ENCODE data around the gene CLEC9A.
A peak's percentile ranks its signal among the peaks of the same experiment; 100 is the strongest.
"Not testable (repeated sequence)": the region's sequence is repeated elsewhere in the genome, so short reads cannot be mapped to it uniquely, and the experiment has no call there.

CLEC9A gene

DNA sequence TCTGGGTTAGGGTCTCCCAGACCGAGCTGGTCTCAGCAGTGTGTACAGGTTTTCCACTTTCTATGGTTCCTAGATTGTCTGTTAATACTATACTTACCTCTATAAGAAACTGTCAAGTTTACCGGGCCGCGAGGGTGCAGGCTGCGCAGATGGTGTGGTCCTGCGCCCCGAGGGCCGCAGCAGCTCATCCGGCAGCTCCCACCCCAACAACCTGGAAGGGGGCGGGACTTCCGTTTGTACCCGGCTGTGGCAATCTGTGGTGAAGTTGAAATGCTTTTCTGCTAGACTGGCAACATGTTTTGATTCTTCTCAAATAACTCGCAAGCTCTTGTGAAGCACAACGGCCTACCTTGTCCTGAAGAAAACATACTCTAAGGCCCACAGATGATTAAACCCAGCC, at the start of gene CLEC9A:
TSS of gene CLEC9A (plus strand) at position 237 of the 400 bp plus-strand sequence. CDS start 22,006 bp downstream, outside the sequence.
- DNase-seq: no peak

DNA sequence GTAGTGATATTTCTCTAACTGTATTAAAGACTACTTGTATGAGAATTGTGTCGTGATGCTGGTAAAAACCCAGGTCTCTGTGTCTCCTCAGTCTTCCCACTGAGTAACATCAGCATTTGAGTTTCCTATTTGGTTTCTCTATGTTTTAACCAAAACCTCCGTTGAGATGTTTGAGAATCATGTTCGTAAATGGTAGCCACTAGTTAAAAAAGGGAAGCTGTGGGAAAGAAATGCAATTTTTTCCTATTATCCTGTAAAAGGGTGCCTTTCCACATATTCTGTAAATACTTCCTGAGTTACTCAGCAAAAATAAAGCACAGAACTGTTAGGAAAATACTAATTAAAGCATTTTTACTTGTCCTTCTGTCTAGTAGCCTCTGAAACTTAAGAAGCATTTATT, 38.6 kb upstream of the CLEC9A start:
- no peak for DNase-seq

DNA sequence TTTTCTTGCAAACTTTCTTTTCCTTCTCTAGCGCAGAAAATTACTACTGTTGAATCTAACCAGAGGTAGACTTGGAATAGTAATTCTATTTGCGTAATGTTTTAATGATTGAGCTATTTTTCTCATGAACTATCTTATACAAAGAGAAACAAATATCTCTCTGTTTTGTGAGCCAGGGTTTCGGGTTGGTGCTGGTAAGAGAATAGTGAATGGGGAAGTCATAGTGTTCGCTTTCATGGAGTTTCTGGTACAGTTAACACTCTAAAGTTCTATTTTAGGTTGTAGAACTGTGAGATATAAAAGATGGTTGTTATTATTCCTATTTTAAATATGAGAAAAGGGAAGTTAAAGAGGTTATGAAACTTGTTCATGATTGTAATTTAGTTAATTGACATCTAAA, 38.2 kb upstream of the CLEC9A start:
- no peak for DNase-seq

DNA sequence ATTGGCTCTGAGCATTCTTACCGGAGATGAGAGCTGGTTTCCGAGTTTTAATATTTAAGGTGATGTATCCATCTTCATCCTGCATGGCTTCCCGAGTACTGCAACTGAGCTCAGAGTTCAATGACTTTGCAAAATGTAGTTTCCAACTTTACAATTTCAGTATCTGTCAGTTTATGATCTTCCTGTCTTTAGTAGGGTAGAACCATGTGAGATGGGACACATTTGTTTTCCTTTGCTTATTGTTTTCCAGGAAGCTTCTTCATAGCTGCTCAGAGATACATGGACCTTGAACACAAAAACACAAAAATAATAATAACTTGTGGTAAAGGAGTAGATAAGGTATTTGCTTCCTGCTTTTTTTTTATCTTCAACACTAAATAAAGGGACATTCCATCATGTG, 31.5 kb upstream of the CLEC9A start, which contains the start of gene CLEC1B:
TSS of gene CLEC1B (minus strand) at position 106 of the 400 bp plus-strand sequence. CDS start at position 85, 21 bp downstream.
- DNase-seq: no peak

DNA sequence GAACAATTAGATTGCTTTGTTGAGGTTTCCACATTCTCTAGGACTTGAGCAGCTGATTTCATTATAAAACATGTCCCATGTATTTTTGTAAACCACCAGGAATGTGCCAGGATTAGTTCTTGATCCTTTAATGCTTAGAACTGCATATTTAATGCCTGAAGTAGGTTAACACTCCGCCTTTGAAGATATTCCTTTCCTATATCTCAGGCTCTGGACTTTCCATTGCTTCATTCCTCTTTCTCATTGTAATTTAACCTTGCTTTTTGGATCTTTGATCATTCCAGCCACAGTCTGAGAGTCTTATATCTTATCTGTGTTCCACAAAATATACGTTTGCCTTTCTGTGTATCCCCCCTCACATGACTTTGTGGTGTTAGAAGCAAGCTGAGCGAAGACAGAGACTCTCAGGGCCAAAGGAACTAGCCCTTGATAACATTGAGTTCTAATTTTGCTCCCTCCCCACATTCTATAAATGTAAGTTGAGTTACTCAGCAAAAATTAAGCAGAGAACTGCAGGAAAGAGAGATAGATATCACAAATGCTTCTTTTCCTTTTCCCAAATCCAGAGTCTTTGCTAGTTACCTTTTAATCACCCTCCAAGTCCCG, 29.2 kb upstream of the CLEC9A start:
- DNase-seq: no peak

DNA sequence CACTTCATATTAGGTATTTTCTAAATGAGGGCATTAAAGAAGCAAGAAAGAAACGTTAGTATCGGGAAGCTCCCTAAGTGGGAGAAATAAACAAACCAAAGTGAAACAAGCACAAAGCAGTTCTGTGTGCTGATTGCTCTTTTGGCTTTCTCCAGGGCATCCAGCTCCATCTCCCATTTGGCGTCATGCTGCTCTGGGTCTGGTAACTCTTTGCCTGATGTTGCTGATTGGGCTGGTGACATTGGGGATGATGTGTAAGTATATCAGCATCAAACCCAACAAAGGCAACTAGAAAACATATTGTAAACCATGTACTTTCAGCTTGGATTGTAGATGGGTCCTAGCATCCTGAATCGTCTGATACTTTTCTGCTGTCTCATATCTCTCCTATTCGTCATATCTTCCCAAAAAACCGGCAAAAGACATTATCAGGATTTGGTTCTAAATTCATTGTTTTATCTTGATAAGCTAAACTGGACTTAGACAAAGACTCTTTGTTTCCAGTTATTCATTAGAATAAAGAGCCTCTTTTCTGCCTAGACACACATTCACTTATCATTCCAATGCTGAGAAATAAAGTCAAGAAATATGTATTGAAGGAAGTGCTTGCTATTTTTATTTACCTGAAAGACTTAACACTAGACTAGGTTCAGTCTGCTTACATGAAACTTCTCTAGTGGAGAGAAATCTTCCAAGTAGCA, 17.7 kb upstream of the CLEC9A start:
- DNase-seq: no peak

DNA sequence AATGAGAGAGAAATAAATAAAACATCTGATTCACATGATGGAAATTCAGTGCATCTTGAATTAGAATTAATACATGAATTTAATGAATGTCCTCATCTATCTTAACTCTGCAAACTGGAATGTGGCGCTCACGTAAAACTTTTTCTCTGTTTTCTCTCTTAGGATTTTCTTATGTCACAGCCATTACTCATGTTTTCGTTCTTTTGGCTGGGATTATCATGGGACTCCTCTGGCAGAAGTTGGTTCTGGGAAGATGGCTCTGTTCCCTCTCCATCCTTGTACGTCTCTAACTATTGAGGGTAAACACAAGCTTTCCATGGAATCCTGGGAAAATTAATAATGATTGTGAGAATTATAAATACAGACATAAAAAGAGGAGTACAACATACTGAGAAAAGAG, 15.0 kb upstream of the CLEC9A start:
- DNase-seq: no peak

DNA sequence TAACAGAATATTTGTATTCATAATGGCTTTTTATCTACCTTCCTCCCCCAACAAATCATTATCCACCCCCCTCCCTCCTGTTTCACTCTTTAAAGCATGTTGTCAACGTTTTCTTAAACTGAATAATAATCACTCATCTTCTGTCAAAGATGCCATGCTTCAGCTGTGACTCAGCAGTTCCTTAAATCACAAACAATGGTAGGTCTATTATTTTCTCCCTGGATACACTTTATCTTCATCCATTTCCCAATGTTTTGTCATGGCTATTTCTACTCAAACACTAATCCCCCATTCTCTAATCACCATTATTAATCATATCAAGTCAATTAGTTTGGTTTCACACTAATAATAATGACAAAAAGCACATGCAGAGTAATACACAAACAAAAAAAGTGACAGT, 13.6 kb upstream of the CLEC9A start:
- no peak for DNase-seq

DNA sequence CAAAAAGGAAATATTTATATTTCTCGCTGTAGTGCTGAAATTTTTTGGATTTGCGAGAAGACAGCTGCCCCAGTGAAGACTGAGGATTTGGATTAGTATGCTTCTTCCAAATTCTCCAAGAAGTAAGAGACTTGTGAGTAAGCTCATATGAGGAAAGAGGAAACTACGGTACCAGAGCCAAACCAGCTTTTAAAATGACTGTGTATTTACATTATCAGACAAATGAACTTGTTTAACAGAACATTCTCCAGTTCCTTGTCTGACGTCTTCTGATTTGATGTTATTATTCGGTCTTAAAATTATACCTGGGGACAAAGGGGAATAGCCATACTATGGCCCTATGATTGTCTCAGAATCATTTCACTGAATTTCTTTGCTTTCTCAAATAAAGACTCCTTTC, 12.1 kb upstream of the CLEC9A start:
- DNase-seq: no peak

DNA sequence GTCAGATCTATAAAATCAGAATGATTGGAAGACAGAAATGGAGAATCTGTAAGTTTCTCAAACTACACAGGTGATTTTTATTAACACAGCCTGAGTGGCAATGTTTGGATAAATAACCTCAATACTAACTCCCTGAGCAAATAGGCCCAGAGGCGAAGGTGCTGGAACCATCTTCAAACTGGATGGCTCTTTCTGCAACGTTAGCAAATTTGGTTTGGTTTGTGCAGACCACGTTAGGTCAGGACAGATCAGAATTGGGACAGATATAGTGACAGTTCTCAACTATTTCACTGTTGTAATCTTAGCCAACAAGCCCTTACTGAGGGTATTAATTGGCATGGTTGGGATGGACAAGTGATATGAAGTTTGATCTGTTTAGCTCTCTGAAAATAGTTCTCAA, 9.1 kb upstream of the CLEC9A start:
- DNase-seq: no peak

DNA sequence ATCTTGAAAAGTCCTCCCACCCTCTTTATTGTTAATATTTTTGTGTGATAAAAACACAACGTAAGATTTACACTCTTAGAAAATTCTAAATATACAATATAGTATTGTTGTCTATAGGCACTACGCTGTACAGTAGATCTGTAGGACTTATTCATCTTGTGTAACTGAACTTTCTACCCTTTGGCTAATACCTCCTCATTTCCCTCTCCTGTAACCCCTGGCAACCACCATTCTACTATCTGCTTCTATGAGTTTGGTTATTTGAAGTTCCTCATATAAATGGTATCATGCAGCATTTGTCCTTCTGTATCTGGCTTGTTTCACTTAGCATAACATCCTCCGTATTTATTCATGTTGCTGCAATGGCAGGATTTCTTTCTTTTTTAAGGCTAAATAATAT, 5.2 kb upstream of the CLEC9A start:
- DNase-seq: no peak

DNA sequence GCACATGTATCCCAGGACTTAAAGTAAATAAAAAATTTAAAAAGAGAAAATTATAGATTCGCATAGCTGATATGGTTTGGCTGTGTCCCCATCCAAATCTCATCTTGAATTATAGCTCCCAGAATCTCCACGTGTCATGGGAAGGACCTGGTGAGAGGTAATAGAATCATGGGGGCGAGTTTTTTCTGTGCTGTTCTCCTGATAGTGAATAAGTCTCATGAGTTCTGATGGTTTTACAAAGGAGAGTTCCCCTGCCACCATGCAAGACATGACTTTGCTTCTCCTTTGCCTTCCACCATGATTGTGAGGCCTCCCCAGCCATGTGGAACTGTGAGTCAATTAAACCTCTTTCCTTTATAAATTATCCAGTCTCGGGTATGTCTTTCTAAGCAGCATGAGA, 3.8 kb upstream of the CLEC9A start:
- DNase-seq: not testable (repeated sequence)

DNA sequence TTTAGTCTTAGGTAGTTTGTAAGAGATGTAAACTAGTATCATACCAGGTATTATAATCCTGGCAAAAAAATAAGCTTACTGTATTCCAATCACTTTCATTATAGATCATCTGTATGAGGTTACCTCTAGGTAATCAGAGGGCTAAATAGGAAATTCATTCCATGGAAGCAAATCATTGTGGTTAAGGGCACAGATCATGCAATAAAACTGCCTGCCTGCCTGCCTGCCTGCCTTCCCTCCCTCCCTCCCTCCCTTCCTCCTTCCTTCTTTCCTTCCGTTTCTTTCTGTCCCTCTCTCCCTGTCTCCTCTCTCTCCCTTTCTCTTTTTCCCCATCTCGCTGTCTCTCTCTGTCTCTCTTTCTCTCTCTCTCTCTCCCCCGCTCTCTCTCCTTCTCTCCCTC, 3.2 kb upstream of the CLEC9A start:
- no peak for DNase-seq

DNA sequence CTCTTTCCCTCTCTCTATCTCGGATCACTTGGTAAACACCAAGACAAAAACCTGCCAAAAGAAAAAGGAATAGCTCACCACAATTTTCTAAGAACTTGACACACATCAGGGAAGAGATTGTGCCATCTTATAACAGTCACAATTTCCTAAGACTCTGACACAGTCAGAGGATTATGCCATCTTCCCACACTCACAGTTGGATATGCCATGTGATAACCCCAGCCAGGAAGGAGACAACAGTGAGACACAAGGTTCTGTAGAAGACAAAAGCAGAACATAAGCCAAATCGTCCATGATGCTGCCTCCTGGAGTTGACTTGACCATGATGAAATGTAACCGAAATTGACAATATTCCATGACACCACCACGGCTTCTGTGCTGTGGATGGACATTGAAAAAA, 2.8 kb upstream of the CLEC9A start:
- DNase-seq: peak; percentile 96

DNA sequence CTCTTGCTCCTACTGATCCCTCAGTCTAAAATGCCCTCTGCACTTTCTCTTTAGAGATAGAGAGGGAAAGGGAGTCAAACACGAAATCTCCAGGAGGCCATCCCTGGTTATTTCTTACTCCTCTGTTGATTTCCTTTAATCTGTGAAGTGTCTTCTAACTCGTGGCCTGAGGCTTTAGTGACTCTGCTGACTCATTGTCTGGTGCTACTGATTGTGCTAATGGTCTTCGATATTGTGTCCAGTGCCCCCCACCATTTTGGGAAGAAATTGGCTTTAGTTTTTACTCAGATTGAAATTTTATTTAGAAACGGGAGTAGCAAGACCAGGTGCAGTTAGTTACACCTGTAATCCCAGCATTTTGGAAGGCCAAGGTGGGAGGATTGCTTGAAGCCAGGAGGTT, 839 bp downstream of the CLEC9A start:
- DNase-seq: no peak

DNA sequence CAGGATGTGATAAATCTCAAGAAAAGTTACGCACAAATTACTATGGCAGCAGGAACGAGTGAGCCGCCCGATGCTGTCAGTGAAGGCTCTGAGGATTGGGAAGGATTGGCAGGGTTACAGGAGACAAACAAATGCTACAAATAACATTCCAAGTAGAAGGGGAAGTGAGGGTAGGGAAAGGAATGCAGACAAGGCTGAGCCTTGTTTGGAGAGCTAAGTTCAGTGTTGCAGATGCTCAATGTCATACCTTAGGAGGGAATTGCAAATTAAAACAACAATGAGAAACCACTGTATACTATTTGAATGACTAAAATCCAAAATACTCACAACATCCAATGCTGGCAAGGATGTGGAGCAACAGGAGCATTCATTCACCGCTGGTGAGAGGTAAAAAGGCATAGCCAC, 1.3 kb downstream of the CLEC9A start:
- DNase-seq: no peak

DNA sequence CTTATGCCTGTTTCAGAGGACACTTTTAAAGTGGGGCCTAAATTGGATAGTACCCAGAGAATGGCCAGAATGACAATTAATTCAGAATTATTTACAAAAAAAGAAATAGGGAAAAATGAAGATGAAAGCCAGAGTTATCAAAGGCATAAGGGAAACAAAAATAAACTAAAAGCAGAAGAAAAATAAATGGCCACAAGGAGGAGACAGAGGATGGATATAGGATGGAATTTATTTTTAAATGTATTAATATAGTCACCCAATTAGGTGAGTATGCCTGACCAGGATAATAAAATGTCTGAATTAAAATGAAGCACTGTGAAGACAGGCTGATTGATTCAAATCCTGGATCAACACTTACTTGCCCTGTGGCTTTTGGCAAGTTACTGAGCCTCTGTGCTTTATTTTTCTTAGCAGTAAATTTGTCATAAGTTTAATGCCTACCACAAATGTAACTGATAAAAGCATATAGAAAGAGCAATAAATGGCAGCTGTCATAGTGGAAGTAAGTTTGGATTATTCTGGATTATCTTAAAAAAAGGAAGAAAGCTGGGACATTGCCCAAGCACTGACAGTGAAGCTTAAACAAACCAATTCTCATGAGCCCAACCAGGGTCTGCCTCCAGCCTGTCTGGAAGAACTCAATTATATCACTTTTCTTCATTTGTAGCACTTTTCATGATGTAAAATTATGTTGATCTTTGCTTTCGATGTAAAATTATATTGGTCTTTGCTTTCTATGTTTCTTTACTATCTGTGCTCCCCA, 3.5 kb downstream of the CLEC9A start:
- DNase-seq: no peak

DNA sequence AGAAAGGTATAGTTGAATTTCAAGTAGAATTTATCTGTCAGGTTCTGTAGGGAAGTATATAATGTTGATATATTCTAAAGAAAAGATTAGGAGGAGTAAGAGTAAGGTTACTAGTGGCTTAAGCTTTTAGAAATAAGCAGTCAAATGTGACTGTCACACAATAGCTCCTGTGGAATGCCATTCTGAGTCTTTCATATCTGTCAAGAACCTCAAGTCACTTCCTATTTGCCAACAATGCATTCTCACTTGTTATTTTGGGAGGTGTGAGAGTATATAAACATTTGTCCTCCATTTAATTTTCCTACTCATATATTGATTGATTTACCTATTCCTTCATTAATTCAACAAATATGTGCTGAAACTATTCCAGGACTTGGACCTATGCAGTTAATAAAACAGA, 11.7 kb downstream of the CLEC9A start:
- no peak for DNase-seq

DNA sequence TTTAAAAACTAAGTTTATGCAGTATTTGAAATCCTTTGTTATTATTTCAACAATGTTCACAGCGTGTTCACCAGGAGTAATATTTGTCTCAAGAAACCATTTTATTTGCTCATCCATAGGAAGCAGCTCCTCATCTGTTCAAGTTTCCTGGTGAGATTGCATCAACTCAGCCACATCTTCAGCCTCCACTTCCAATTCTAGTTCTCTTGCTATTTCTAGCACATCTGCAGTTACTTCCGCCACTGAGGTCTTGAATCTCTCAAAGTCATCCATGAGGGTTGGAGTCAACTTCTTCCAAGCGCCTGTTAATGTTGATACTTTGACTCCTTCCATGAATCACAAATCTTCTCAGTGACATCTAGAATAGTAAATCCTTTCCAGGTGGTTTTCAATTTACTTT, 18.0 kb downstream of the CLEC9A start:
- DNase-seq: no peak

DNA sequence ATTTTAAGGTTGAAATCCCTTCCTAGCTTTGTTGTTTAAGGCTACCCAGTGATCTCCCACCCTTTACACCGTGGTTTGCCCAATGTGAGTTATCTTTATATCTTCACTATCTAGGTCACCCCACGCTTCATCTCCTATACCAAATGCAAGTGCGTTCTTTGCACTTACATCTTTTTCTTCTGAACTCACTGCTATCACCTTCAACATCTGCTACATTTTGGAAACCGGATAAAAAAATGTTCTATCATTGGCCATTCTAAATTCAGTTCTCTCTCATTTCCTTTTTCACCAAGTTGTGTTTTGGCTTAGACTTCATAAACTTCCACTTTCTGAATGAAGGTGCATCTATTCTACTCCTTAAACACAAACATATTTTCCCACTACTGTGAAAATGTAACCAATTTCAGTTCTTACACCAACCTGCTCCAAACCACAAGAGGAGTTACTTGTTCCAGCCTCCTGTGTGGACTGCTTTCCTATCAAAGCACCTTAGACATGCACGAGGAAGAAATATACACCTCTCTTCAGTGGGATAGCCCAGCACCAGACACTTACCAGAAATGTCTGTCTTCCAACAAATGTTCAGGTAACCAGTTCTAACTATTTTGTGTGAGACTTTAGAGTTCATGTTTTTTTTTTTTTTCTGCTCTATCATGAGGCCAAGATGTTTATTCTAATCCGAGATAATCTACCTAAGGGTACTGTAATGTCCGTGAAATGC, 21.9 kb downstream of the CLEC9A start:
- no peak for DNase-seq

DNA sequence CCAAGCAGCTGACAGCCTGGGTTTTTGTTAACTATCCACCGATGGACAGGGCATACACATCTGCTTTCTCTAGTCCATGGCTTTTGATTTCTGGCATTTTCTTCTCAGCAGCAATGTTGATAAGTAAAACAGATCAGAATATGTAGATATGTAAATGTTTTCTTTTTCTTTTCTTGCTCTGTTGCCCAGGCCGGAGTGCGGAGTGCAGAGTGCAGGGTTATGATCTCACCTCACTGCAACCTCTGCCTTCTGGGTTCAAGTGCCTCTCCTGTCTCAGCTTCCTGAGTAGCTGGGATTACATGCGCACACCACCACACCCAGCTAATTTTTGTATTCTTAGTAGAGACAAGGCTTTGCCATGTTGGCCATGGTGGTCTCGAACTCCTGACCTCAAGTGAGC, 27.9 kb downstream of the CLEC9A start:
- no peak for DNase-seq

DNA sequence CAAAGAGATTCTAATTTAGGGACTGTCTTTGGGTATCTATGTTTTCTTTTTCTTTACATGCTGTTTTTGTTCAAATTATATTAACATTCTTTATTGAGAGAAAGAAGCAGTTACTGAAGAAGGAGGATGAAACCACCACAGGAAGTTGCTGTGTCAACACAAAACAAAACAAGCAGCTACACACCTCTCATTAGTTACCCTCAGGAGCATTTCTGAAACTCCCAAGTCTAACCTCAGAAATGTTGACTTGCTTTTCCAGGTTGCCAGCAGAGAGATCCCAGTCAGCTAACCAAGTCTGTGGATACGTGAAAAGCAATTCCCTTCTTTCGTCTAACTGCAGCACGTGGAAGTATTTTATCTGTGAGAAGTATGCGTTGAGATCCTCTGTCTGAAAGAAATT, 34.8 kb downstream of the CLEC9A start:
- no peak for DNase-seq

DNA sequence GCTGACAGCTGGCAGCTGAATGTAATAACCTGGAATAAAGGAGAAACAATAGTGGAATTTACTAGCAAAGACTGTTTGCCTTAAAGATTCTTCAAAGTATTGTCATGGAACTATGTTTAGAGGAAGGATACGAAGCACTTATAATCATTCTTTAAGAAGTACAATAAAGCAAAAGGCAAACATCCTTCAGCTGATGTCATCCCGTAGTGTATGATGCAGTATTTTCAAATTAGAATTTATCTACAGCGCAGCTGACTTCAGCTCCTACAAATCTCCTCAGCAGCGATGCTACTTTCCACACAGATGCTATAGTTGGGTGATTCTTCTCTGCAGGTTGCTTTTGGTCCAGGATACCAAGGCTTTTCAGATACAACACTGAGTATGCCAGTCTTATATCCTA, 36.8 kb downstream of the CLEC9A start:
- DNase-seq: no peak

DNA sequence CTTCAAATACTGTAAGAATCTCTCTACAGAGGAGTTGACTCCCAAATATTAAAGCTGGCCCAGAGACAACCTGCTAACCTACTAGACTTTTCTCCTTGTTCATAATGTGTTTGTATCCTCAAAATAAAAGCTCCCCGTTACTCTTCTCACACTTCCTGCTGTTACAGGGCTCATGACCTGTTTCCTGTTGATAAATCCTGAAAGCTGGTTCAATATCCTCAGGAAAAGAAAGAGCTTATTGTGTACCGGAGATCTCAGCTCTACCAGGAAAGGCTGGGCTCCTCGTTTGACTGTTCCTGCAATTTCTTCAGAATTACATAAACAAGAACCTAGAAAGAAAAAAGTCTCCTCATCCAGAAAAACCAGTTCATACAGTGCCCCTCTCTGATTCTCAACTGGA, 37.5 kb downstream of the CLEC9A start:
- DNase-seq: no peak
